Measurements from ENCODE around the gene FILIP1. TPM values are rescaled to one million over a fixed set of nuclear protein-coding genes. Genes with fewer than 3 reads are reported as not detected.

The FILIP1 gene
- total RNA-seq, 2 experiments from 2014 or later, result not detected

DNA sequence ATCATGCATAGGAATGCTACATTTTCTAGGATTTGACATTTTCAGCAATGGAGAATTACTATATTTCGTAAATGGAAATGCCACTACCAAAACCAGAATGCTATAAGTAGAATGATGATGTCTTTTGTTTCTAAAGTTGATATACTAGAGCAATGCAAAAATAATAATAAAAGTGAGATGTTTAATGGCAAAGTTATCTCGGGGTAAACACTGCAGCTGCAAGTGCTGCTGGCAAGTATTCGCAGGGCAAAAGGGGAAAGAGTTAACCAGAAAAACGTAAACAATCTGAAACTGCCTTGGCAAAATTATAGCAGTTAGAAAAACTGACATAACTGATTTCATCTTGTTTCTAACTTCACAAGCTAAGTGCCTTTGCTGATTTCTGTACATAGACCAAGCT, 45.5 kb upstream of the FILIP1 start:
- POLR2A ChIA-PET, result no interaction called here
- Histone ChIP-seq H3K4me2 (ENCODE audit: low read length) (no peak overlapping the region), H3K79me2 (ENCODE audit: insufficient read depth, low read depth, low read length) (no peaks in the 10 kb centered on the region), H3K4me3 (ENCODE audit: low read depth, low read length, poor library complexity, severe bottlenecking) (no peak overlapping the region), H3K9me3 (ENCODE audit: low read length) (no peaks in the 10 kb centered on the region), H4K20me1 (ENCODE audit: insufficient read depth, low read length) (no peaks in the 10 kb centered on the region), H3K4me1 (ENCODE audit: insufficient read depth, low read length, poor library complexity, severe bottlenecking) (no peaks in the 10 kb centered on the region), H3K36me3 (ENCODE audit: insufficient read depth, low read length) (no peaks in the 10 kb centered on the region), H3K9me2 (ENCODE audit: insufficient read depth, low read length) (no peaks in the 10 kb centered on the region), H2AFZ (ENCODE audit: low read length) (no peak overlapping the region), H3K27ac (ENCODE audit: low read depth, low read length, poor library complexity, severe bottlenecking) (no peak overlapping the region)
- no peak for TF ChIP-seq EZH2phosphoT487 (IDR thresholded peaks at IDR 0.05; ENCODE audit: borderline replicate concordance, low read depth, low read length)
- TF ChIP-seq, protein P1, sequence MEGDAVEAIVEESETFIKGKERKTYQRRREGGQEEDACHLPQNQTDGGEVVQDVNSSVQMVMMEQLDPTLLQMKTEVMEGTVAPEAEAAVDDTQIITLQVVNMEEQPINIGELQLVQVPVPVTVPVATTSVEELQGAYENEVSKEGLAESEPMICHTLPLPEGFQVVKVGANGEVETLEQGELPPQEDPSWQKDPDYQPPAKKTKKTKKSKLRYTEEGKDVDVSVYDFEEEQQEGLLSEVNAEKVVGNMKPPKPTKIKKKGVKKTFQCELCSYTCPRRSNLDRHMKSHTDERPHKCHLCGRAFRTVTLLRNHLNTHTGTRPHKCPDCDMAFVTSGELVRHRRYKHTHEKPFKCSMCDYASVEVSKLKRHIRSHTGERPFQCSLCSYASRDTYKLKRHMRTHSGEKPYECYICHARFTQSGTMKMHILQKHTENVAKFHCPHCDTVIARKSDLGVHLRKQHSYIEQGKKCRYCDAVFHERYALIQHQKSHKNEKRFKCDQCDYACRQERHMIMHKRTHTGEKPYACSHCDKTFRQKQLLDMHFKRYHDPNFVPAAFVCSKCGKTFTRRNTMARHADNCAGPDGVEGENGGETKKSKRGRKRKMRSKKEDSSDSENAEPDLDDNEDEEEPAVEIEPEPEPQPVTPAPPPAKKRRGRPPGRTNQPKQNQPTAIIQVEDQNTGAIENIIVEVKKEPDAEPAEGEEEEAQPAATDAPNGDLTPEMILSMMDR (conservative IDR thresholded peaks at IDR 0.05; ENCODE audit: low read length), result no peak
- CTCF ChIA-PET (ENCODE audit: unreplicated experiment), result no interaction called here
- BruUV-seq (replicated peaks), result no TSS peak
- intact Hi-C loops (cut with micrococcal nuclease; ENCODE audit: unreplicated experiment), result no loop called here
- DNase-seq (ENCODE audit: low spot score), result no peak

DNA sequence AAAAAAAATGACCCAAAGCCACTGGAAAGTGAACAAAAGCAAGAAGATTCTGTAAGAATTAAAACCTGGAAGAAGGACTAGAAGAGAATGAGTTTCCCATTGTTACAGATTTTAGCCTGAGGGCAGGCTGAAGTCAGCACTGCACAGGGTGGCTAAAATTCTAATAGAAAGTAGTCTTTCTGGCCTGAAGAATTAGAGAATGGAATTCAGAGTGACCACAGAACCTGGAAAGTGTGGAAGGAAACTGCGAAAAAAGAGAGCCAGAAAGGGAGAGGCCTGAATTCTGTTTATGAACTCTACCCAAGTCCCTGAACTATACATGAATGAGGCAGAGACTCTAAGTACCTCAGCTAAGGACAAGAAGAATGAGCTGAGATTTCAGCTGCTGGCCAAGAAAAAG, 38.9 kb upstream of the FILIP1 start:
- ChIA-PET POLR2A (no interaction called here), CTCF (ENCODE audit: unreplicated experiment) (no interaction called here)
- BruUV-seq (replicated peaks), result no TSS peak
- intact Hi-C loops (cut with micrococcal nuclease; ENCODE audit: unreplicated experiment), result no loop called here
- no peak overlapping the region for H3K4me2 ChIP-seq (ENCODE audit: low read length)
- H3K27ac ChIP-seq (ENCODE audit: low read depth, low read length, poor library complexity, severe bottlenecking), result no peak overlapping the region
- H2AFZ ChIP-seq (ENCODE audit: low read length), result no peak overlapping the region
- no peaks in the 10 kb centered on the region for H3K4me1 ChIP-seq (ENCODE audit: insufficient read depth, low read length, poor library complexity, severe bottlenecking)
- no peak for TF ChIP-seq EZH2phosphoT487 (IDR thresholded peaks at IDR 0.05; ENCODE audit: borderline replicate concordance, low read depth, low read length)
- no peaks in the 10 kb centered on the region for H3K79me2 ChIP-seq (ENCODE audit: insufficient read depth, low read depth, low read length)
- H3K36me3 ChIP-seq (ENCODE audit: insufficient read depth, low read length), result no peaks in the 10 kb centered on the region
- H4K20me1 ChIP-seq (ENCODE audit: insufficient read depth, low read length), result no peaks in the 10 kb centered on the region
- no peaks in the 10 kb centered on the region for H3K9me3 ChIP-seq (ENCODE audit: low read length)
- no peak for DNase-seq (ENCODE audit: low spot score)
- no peak overlapping the region for H3K4me3 ChIP-seq (ENCODE audit: low read depth, low read length, poor library complexity, severe bottlenecking)
- H3K9me2 ChIP-seq (ENCODE audit: insufficient read depth, low read length), result no peaks in the 10 kb centered on the region

DNA sequence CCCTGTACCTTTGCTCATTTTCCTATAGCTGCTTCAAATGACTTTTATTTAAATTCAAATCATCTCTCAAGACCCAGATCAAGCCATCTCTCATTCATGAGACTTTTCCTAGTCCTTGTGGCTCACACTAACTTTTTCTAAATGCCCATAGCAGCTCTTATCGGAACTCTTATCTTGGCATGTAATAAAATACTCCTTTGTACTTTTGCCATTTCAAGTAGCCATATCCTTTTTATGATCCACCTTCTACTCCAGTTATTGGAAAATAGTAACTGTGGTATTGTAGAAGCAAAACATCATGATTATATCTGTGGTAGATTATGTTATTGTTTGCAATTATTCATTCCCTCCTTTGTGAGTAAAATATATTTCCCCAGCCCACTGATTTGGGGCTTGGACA, 37.6 kb upstream of the FILIP1 start:
- Histone ChIP-seq H2AFZ (ENCODE audit: low read length) (no peak overlapping the region), H4K20me1 (ENCODE audit: insufficient read depth, low read length) (no peaks in the 10 kb centered on the region), H3K79me2 (ENCODE audit: insufficient read depth, low read depth, low read length) (no peaks in the 10 kb centered on the region), H3K4me2 (ENCODE audit: low read length) (no peak overlapping the region), H3K4me1 (ENCODE audit: insufficient read depth, low read length, poor library complexity, severe bottlenecking) (no peaks in the 10 kb centered on the region), H3K36me3 (ENCODE audit: insufficient read depth, low read length) (no peaks in the 10 kb centered on the region), H3K27ac (ENCODE audit: low read depth, low read length, poor library complexity, severe bottlenecking) (no peak overlapping the region), H3K9me2 (ENCODE audit: insufficient read depth, low read length) (no peaks in the 10 kb centered on the region), H3K4me3 (ENCODE audit: low read depth, low read length, poor library complexity, severe bottlenecking) (no peak overlapping the region), H3K9me3 (ENCODE audit: low read length) (no peaks in the 10 kb centered on the region)
- no peak for DNase-seq (ENCODE audit: low spot score)
- no peak for TF ChIP-seq EZH2phosphoT487 (IDR thresholded peaks at IDR 0.05; ENCODE audit: borderline replicate concordance, low read depth, low read length)
- TF ChIP-seq, protein P1 (conservative IDR thresholded peaks at IDR 0.05; ENCODE audit: low read length), result no peak
- intact Hi-C loops (cut with micrococcal nuclease; ENCODE audit: unreplicated experiment), result no loop called here
- ChIA-PET POLR2A (no interaction called here), CTCF (ENCODE audit: unreplicated experiment) (no interaction called here)
- no TSS peak for BruUV-seq (replicated peaks)

All from OCI-LY7 (cell line).